ENCODE measurements around the gene DLEC1. TPM values are rescaled to one million over a fixed set of nuclear protein-coding genes. Genes with fewer than 3 reads are reported as not detected.

DLEC1 gene
- total and polyA plus RNA-seq, 9 of the 15 experiments (the other 6 are each of a cell fraction or from before 2014, with no cell fraction given), result 0.07 to 0.08 TPM; not detected in 7

GRCh38 chr3:38021196-38021595 is 17.8 kb upstream of the DLEC1 start (continued):
- TF ChIP-seq ZBTB11 (CRISPR knock-in tag; IDR thresholded peaks at IDR 0.05), result no peak

GRCh38 chr3:38022301-38022700 is 16.7 kb upstream of the DLEC1 start:
- Histone ChIP-seq H3K4me3 (no peak overlapping the region), H4K20me1 (replicated peaks; ENCODE audit: control insufficient read depth, insufficient read depth, low read length) (no peaks in the 10 kb centered on the region), H3K9me3 (replicated peaks; ENCODE audit: control insufficient read depth, insufficient read depth, low read depth, low read length) (no peaks in the 10 kb centered on the region), H3K9ac (ENCODE audit: insufficient read depth in 1 of 2, low read depth in 2 of 2, low read length in 2 of 2) (peak overlapping the region in 1 of 2 experiments; percentile 11; a peak in 1 of 4 replicates), H3K4me1 (replicated peaks in 1 of 2; ENCODE audit: control insufficient read depth in 2 of 2, insufficient read depth in 2 of 2, low read length in 2 of 2) (peaks cover 62 to 65% of the 10 kb centered on the region in 2 experiments), H3K4me2 (ENCODE audit: insufficient read depth, low read length) (no peak overlapping the region), H3K9me1 (ENCODE audit: control insufficient read depth, insufficient read depth, low read length) (peaks cover 4% of the 10 kb centered on the region), H3K79me2 (ENCODE audit: control insufficient read depth, insufficient read depth, low read length) (peaks cover 35% of the 10 kb centered on the region), H2AFZ (ENCODE audit: low read depth, low read length) (no peak overlapping the region), H3K27me3 (ENCODE audit: control insufficient read depth in 2 of 2, insufficient read depth in 2 of 2, low read length in 2 of 2) (no peaks in the 10 kb centered on the region), H3K27ac (ENCODE audit: extremely low read depth, low read depth, low read length) (no peak overlapping the region), H3K36me3 (ENCODE audit: control insufficient read depth, insufficient read depth, low read length) (peaks cover 7% of the 10 kb centered on the region; the same call in 1 of the 3 replicates)
- in situ Hi-C loops (cut with MboI) (no loop called here), intact Hi-C loops (cut with micrococcal nuclease) (no loop called here)
- 57% methylated on average over 3 of the region's 3 CpGs for WGBS (ENCODE audit: insufficient coverage, low coverage, missing lambda C conversion rate)
- peak; percentile 15 for FAIRE-seq
- TF ChIP-seq CBFA2T3 (IDR thresholded peaks at IDR 0.05) (peak; percentile 44), CBFA2T2 (conservative IDR thresholded peaks at IDR 0.05) (peak; percentile 31; the same call in 1 of the 2 replicates), NR2C1 (IDR thresholded peaks at IDR 0.05) (no peak), NR2C1 (tag; IDR thresholded peaks at IDR 0.05) (no peak), ZNF174 (CRISPR knock-in tag; IDR thresholded peaks at IDR 0.05) (no peak)
- BruUV-seq (replicated peaks), result no TSS peak
- ATAC-seq, result no peak
- ChIA-PET POLR2A (interaction anchor here (0.7 kb wide), 1 partner anchor 9 kb away, joined by 3 read pairs; no protein-coding TSS in a partner anchor), CTCF (ENCODE audit: low intra/inter-chr PET ratio) (no interaction called here)
- no peak for DNase-seq (ENCODE audit: extremely low read depth in 1 of 4, low spot score in 3 of 4)
